DMS53 treated with DMSO at 0.1 percent for 48 hours (cell line): ENCODE results near the gene AXIN2.
"Not testable (repeated sequence)": the region's sequence is repeated elsewhere in the genome, so short reads cannot be mapped to it uniquely, and the experiment has no call there.

Experiments
- DNase-seq: peaks from one replicate; lab custom pipeline; 2025; ENCODE audit not compliant: unreplicated experiment; lab: John Stamatoyannopoulos, UW

Gene AXIN2

DNA sequence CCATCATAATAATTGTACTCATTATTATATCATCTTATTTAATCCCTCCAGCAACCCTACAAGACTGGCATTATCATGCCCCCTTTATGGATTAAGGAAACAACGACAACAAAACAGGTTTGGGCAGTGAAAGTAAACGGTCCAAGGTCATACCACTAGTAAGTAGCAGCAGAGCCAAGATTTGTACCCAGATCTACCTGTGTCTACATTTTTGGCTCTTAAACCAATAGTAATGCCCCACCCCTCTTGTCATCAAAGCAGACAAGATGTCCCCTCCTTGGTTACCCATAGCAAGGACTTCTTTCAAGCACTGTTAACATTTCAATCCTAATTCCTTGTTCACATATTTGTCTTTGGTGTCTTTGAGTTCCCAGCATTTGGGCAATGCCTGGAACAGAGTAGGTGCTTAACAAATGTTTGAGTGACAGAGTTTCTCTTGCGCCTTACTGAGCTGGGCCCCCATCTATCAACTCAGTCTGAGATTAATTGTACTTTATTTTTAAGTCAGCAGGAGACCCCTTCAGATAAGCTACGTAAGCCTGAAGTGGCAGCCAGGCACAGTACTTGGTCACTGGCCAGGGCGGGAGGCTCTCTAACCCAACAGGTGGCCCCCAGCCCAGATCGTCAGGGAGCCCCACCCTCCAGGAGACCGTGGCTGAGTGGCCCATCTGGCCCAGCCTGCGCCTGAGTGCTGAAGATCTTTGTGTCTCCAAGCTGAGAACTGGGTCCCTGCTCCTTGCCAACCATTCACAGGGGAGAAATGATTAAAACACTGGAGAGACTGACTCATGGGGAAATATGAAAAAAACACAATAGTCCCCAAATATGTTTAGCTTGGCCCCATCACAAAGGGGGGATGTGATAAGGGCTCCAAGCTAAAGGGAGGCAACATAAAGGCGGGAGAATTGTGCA, 75.8 kb downstream of the AXIN2 start:
- no peak for DNase-seq

DNA sequence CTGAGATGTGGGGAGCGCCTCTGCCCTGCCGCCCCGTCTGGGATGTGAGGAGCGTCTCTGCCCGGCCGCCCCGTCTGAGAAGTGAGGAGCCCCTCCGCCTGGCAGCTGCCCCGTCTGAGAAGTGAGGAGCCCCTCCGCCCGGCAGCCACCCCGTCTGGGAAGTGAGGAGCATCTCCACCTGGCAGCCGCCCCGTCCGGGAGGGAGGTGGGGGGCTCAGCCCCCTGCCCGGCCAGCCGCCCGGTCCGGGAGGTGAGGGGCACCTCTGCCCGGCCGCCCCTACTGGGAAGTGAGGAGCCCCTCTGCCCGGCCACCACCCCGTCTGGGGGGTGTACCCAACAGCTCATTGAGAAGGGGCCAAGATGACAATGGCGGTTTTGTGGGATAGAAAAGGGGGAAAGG, 77.0 kb downstream of the AXIN2 start:
- not testable (repeated sequence) for DNase-seq

DNA sequence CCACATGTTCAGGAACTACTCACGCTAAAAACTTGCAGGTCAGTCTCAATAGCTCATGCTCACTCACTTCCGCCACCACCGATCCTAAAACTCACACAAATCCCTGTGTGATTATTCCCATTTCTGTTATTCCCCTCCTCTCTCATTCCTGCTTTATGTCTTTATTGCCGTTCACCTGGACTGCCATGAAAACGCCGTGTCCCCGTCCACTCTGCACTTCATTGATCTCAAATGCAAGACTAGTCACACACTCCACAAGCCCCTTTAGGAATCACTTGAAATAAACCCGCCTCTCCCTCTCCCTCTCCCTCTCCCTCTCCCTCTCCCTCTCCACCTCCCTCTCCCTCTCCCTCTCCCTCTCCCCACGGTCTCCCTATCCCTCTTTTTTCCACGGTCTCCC, 78.0 kb downstream of the AXIN2 start:
- no peak for DNase-seq

DNA sequence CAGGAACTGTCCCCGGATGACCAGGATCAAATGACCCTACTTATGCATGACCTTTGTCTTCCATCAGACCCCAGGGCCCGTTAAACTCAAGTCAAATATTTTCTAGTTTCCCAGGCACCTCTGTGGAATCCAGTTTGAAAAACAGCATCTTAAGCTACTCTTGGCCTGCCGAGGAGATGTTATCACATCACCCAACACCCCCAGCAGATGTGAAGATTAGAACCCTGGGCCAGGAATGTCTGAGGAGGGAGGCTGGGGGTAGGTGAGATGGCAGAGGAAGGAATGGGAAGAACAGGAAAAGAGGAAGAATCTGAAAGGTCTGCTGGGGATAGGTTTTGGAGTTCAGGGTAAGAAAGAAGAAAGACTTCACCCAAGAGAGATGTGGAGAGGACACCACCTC, 79.2 kb downstream of the AXIN2 start:
- DNase-seq, result no peak

DNA sequence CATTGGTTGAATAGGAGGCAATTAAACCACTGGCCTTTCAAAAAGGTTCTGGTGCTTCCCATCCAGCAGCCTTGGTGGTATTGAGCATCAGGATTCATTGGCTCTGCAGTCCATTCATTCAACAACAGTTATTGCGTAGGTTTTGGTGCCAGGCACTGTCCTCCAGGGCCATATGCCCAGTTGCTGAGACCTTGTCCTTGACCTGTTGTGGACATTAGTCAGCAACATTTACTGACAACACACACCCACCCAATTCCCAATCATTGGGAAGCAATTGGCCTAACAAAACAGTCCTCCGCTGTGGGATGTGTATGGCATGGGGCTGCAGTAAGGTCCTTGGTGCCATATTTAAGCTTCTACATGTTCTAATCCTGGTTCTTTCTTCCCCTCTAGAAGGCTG, 82.2 kb downstream of the AXIN2 start:
- no peak for DNase-seq
